Parathyroid adenoma (tissue), 2 donors: ENCODE results near the gene CSNK2A1.

Experiments
- H2AFZ ChIP-seq: fragments of 300-600 bp; sonication (generic); one replicate; pipeline ENCODE4 v1.7.0; 2017; ENCODE audit warnings: antibody characterized with exemption, mild to moderate bottlenecking
- H3K27ac ChIP-seq: fragments of 300-600 bp; sonication (generic); one replicate; pipeline ENCODE4 v1.7.0; 2017
- H3K27me3 ChIP-seq: fragments of 300-600 bp; sonication (generic); one replicate; pipeline ENCODE4 v1.7.0; 2017; ENCODE audit warnings: low read length; ENCODE audit not compliant: control insufficient read depth, insufficient read depth
- H3K36me3 ChIP-seq: fragments of 300-600 bp; sonication (generic); one replicate; pipeline ENCODE4 v1.7.0; 2017; ENCODE audit warnings: low read length; ENCODE audit not compliant: control insufficient read depth, insufficient read depth
- H3K4me1 ChIP-seq: fragments of 300-600 bp; sonication (generic); one replicate; pipeline ENCODE4 v1.7.0; 2017; ENCODE audit warnings: control low read depth
- H3K4me2 ChIP-seq: fragments of 300-600 bp; sonication (generic); one replicate; pipeline ENCODE4 v1.7.0; 2017; ENCODE audit warnings: low read length
- H3K4me3 ChIP-seq: fragments of 300-600 bp; sonication (generic); one replicate; pipeline ENCODE4 v1.7.0; 2017; ENCODE audit warnings: low read depth, low read length
- H3K79me2 ChIP-seq: fragments of 300-600 bp; sonication (generic); one replicate; pipeline ENCODE4 v1.7.0; 2017; ENCODE audit warnings: control low read depth
- H3K9ac ChIP-seq: fragments of 300-600 bp; sonication (generic); one replicate; pipeline ENCODE4 v1.7.0; 2017; ENCODE audit warnings: mild to moderate bottlenecking
- H3K9me3 ChIP-seq: fragments of 300-600 bp; sonication (generic); one replicate; pipeline ENCODE4 v1.7.0; 2017; ENCODE audit warnings: low read length; ENCODE audit not compliant: control insufficient read depth
- CTCF ChIP-seq: fragments of 300-600 bp; sonication (generic); IDR thresholded peaks from one replicate; pipeline ENCODE4 v1.7.0; 2017; ENCODE audit warnings: antibody characterized with exemption, mild to moderate bottlenecking
- donor health status: primary hyperparathyroidism.

The CSNK2A1 gene

GRCh38 chr20:427849-428657 lies 115.5 kb downstream of the CSNK2A1 start:
- Histone ChIP-seq H3K4me3 (no peak overlapping the region), H3K27ac (no peak overlapping the region), H3K4me1 (no peaks in the 10 kb centered on the region), H2AFZ (no peak overlapping the region), H3K36me3 (no peaks in the 10 kb centered on the region), H3K79me2 (no peaks in the 10 kb centered on the region), H3K4me2 (no peak overlapping the region), H3K9ac (no peak overlapping the region), H3K27me3 (no peaks in the 10 kb centered on the region), H3K9me3 (no peaks in the 10 kb centered on the region)
- TF ChIP-seq CTCF: no peak

- no peak overlapping the region for H3K9ac ChIP-seq
- H3K4me3 ChIP-seq: no peak overlapping the region
- H3K79me2 ChIP-seq: no peaks in the 10 kb centered on the region
- no peak for TF ChIP-seq CTCF
- no peaks in the 10 kb centered on the region for H3K36me3 ChIP-seq
- H2AFZ ChIP-seq: no peak overlapping the region
- H3K4me1 ChIP-seq: no peaks in the 10 kb centered on the region
- H3K27ac ChIP-seq: no peak overlapping the region
- no peaks in the 10 kb centered on the region for H3K27me3 ChIP-seq
- H3K4me2 ChIP-seq: no peak overlapping the region
- H3K9me3 ChIP-seq: no peaks in the 10 kb centered on the region
Observed at GRCh38 chr20:427401-427800, 116.2 kb downstream of the CSNK2A1 start.

GRCh38 chr20:426566-426965 lies 117.0 kb downstream of the CSNK2A1 start:
- no peak overlapping the region for H3K27ac ChIP-seq
- H3K79me2 ChIP-seq: no peaks in the 10 kb centered on the region
- H2AFZ ChIP-seq: no peak overlapping the region
- H3K4me1 ChIP-seq: no peaks in the 10 kb centered on the region
- no peak overlapping the region for H3K4me3 ChIP-seq
- H3K9me3 ChIP-seq: no peaks in the 10 kb centered on the region
- TF ChIP-seq CTCF: no peak
- no peaks in the 10 kb centered on the region for H3K27me3 ChIP-seq
- H3K4me2 ChIP-seq: no peak overlapping the region
- H3K9ac ChIP-seq: no peak overlapping the region
- no peaks in the 10 kb centered on the region for H3K36me3 ChIP-seq
